ENCODE measurements around the gene TNS4. TPM values are rescaled to one million over a fixed set of nuclear protein-coding genes. Genes with fewer than 3 reads are reported as not detected.

Gene TNS4
- total RNA-seq, 1 donor from 2014 or later: not detected

DNA sequence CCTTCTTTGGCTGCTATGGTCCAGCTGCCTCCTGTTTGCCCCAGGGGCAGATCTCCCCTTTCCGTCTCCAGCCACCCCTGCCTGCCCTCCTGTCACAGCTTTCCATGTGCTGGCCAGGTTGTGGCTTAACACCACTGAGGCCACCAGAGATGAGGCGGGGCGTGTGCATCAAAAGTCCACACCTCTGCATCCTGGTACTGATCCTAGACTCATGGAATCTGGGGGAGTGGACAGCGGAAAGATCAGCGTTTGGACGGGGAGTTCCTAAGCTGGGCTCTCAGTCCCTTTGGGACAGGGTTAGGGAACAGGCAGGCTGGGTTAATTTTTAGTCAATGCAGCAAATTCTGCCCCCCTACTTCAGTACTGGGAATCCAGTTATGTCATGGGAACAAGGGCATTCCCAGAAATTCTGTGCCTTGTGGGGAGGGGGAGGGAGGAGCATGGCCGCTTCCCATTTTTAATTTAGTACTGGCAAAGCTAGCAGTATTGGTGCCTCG, 54.2 kb downstream of the TNS4 start:
- Mint-ChIP-seq H3K4me1 (ENCODE audit: low read depth) (peaks cover 7% of the 10 kb centered on the region), H3K27me3 (peaks cover 27% of the 10 kb centered on the region), H3K4me3 (ENCODE audit: low read depth) (no peak overlapping the region), H3K27ac (no peak overlapping the region), H3K36me3 (ENCODE audit: insufficient read depth) (no peaks in the 10 kb centered on the region), H3K9me3 (ENCODE audit: low read depth) (no peaks in the 10 kb centered on the region)
- TF ChIP-seq, protein P1, sequence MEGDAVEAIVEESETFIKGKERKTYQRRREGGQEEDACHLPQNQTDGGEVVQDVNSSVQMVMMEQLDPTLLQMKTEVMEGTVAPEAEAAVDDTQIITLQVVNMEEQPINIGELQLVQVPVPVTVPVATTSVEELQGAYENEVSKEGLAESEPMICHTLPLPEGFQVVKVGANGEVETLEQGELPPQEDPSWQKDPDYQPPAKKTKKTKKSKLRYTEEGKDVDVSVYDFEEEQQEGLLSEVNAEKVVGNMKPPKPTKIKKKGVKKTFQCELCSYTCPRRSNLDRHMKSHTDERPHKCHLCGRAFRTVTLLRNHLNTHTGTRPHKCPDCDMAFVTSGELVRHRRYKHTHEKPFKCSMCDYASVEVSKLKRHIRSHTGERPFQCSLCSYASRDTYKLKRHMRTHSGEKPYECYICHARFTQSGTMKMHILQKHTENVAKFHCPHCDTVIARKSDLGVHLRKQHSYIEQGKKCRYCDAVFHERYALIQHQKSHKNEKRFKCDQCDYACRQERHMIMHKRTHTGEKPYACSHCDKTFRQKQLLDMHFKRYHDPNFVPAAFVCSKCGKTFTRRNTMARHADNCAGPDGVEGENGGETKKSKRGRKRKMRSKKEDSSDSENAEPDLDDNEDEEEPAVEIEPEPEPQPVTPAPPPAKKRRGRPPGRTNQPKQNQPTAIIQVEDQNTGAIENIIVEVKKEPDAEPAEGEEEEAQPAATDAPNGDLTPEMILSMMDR (IDR thresholded peaks at IDR 0.05; ENCODE audit: unreplicated experiment): no peak
- no peak for DNase-seq (ENCODE audit: low spot score, unreplicated experiment)

DNA sequence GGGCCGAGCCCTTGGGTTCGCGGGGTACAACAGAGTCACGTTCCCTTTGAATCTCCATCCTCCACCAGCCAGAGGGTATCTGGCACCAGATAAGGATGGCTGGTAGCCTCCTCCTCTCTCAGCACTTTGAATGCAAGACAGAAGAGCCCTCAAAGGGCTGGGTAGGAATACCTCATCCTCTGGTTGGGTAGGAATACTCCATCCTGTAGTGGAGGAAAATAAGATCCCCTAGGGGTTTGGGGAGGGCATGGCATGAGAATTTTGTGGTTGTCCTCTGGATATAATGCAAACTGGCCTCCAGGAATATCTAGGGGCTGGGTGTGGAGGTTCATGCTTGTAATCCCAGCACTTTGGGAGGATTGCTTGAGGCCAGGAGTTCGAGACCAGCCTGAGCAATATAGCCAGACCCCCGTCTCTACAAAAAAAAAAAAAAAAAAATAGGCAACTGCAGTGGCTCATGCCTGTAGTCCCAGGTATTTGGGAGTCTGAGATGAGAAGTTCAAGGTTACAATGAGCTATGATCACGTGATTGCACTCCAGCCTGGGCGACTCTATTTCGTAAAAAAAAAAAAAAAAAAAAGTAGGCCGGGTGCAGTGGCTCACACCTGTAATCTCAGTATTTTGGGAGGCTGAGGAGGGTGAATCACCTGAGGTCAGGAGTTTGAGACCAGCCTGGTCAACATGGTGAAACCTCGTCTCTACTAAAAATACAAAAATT, 55.5 kb downstream of the TNS4 start:
- no peak for DNase-seq (ENCODE audit: low spot score, unreplicated experiment)
- peaks cover 33% of the 10 kb centered on the region for H3K27me3 Mint-ChIP-seq
- no peak overlapping the region for H3K27ac Mint-ChIP-seq
- H3K36me3 Mint-ChIP-seq (ENCODE audit: insufficient read depth): no peaks in the 10 kb centered on the region
- H3K4me1 Mint-ChIP-seq (ENCODE audit: low read depth): peaks cover 7% of the 10 kb centered on the region
- no peaks in the 10 kb centered on the region for H3K9me3 Mint-ChIP-seq (ENCODE audit: low read depth)
- H3K4me3 Mint-ChIP-seq (ENCODE audit: low read depth): no peak overlapping the region
- TF ChIP-seq, protein P1 (IDR thresholded peaks at IDR 0.05; ENCODE audit: unreplicated experiment): peak; percentile 28

DNA sequence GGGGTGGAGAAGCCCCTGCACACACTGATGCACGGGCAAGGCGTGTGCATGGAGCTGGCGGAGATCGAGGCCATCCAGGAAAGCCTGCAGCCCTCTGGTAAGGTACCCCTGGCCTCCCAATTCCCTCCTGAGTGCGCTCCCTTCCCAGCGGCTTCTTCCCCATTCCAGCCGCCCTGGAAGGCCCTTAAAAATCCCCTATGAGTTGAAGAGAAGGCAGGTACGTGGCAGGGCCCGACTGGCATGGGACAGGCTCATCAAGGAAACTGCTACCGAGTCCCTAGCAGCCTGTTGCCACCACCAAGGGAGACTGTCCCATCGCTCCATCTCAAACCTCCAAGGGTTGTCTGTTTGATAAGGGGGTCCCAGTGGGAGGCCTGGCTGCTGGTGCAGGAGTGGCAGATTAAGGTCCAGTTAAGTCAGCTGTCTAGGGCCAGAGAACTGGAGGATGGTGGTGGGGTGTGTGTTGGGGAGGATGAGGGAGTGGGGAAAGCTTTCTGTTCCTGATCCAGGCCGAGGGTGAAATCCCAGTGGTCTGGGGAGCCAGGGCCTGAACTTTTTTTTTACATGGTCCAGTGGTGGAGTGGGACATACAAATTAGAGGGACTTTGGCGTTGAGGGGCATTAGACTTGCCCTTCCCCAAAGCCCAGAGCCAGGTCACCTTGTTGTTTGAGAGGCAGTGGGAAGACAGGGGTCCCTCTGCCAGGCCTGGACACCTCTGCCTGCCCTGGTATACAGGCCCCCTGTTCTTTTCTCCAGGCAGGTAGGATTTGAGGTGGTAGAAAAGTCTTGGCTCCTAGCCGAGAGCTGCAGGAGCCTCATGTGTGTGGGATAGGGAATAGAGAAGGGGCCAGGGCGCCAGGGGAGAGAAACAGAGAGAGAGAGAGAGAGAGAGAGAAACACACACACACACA, 57.2 kb downstream of the TNS4 start:
- peaks cover 7% of the 10 kb centered on the region for H3K4me1 Mint-ChIP-seq (ENCODE audit: low read depth)
- peak overlapping the region; percentile 56 for H3K4me3 Mint-ChIP-seq (ENCODE audit: low read depth)
- H3K36me3 Mint-ChIP-seq (ENCODE audit: insufficient read depth): no peaks in the 10 kb centered on the region
- DNase-seq (ENCODE audit: low spot score, unreplicated experiment): no peak
- no peak overlapping the region for H3K27ac Mint-ChIP-seq
- H3K27me3 Mint-ChIP-seq: peaks cover 40% of the 10 kb centered on the region
- TF ChIP-seq, protein P1 (IDR thresholded peaks at IDR 0.05; ENCODE audit: unreplicated experiment): no peak
- no peaks in the 10 kb centered on the region for H3K9me3 Mint-ChIP-seq (ENCODE audit: low read depth)

DNA sequence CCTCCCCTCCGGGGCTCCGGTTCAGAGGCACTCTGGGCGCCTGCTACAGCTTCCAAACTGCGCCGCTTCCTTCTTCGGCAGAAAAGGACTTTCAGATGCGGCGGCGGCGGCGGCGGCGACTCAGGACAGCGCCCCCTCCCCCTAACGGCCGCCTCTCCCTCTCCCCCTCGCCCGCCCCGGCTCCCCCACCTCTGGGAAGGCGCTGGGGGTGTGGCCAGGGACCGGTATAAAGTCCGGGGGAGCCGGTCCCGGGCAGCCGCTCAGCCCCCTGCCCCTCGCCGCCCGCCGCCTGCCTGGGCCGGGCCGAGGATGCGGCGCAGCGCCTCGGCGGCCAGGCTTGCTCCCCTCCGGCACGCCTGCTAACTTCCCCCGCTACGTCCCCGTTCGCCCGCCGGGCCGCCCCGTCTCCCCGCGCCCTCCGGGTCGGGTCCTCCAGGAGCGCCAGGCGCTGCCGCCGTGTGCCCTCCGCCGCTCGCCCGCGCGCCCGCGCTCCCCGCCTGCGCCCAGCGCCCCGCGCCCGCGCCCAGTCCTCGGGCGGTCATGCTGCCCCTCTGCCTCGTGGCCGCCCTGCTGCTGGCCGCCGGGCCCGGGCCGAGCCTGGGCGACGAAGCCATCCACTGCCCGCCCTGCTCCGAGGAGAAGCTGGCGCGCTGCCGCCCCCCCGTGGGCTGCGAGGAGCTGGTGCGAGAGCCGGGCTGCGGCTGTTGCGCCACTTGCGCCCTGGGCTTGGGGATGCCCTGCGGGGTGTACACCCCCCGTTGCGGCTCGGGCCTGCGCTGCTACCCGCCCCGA, 58.0 kb downstream of the TNS4 start, which contains the start of gene IGFBP4:
Gene IGFBP4, plus strand, starts transcription at position 255 of the 792 bp plus-strand sequence. Its CDS starts 286 bp downstream, at position 541.
- H3K9me3 Mint-ChIP-seq (ENCODE audit: low read depth): no peaks in the 10 kb centered on the region
- DNase-seq (ENCODE audit: low spot score, unreplicated experiment): peak; percentile 63
- TF ChIP-seq, protein P1 (IDR thresholded peaks at IDR 0.05; ENCODE audit: unreplicated experiment): peak; percentile 55
- peaks cover 2% of the 10 kb centered on the region for H3K4me1 Mint-ChIP-seq (ENCODE audit: low read depth)
- no peak within 1 kb of the TSS for H3K27ac Mint-ChIP-seq
- peaks cover 40% of the 10 kb centered on the region for H3K27me3 Mint-ChIP-seq
- peak within 1 kb of the TSS; percentile 56 for H3K4me3 Mint-ChIP-seq (ENCODE audit: low read depth)
- no peaks in the 10 kb centered on the region for H3K36me3 Mint-ChIP-seq (ENCODE audit: insufficient read depth)

Measured in progenitor cell of endocrine pancreas (in vitro differentiated cells).